A673 (cell line): ENCODE measurements around the gene PDSS1. TPM values are rescaled to one million over a fixed set of nuclear protein-coding genes. Genes with fewer than 3 reads are reported as not detected.

Experiments
- BruUV-seq: library from RNA; stranded (reverse); fragments of 400-500 nt; replicated peaks from 2 replicates; lab custom pipeline; 2021; lab: Mats Ljungman, UMichigan
- CTCF ChIA-PET: fragments of 300-600 bp; sonication (Branson Sonifier 250); formaldehyde crosslinking; loops from one replicate; lab custom pipeline; 2022; ENCODE audit warnings: antibody characterized with exemption; lab: Charles Lee
- POLR2A ChIA-PET: fragments of 300-600 bp; sonication (Branson Sonifier 250); formaldehyde crosslinking; loops from one replicate; lab custom pipeline; 2022; ENCODE audit warnings: antibody characterized with exemption; ENCODE audit not compliant: low non-redundant PET; lab: Charles Lee
- DNase-seq: peaks from one replicate; pipeline ENCODE4 v3.0.0-alpha.2; 2015; ENCODE audit warnings: low spot score
- H3K27ac ChIP-seq: fragments of 200-600 bp; sonication (generic); 2 replicates; pipeline ENCODE4 v1.5.1; 2016; ENCODE audit warnings: mixed run types, low read depth, mild to moderate bottlenecking, mixed read lengths, antibody characterized with exemption, low read length; ENCODE audit not compliant: poor library complexity, severe bottlenecking
- H3K27me3 ChIP-seq: fragments of 200-600 bp; sonication (generic); replicated peaks from 2 replicates; pipeline ENCODE4 v1.6.1; 2017; ENCODE audit warnings: mixed run types, low read depth, mild to moderate bottlenecking, mixed read lengths, antibody characterized with exemption, low read length; ENCODE audit not compliant: insufficient read depth, poor library complexity
- H3K36me3 ChIP-seq: fragments of 200-600 bp; sonication (generic); 2 replicates; pipeline ENCODE4 v1.6.1; 2016; ENCODE audit warnings: mixed run types, mild to moderate bottlenecking, mixed read lengths, antibody characterized with exemption, low read length; ENCODE audit not compliant: insufficient read depth, poor library complexity, severe bottlenecking
- H3K4me1 ChIP-seq: fragments of 200-600 bp; sonication (generic); 2 replicates; pipeline ENCODE4 v1.6.1; 2017; ENCODE audit warnings: mixed run types, mild to moderate bottlenecking, mixed read lengths, antibody characterized with exemption, low read length; ENCODE audit not compliant: insufficient read depth, poor library complexity, severe bottlenecking
- H3K4me3 ChIP-seq: fragments of 200-600 bp; sonication (generic); 2 replicates; pipeline ENCODE4 v1.5.1; 2016; ENCODE audit warnings: low read depth, mixed run types, mild to moderate bottlenecking, mixed read lengths, low read length; ENCODE audit not compliant: poor library complexity, severe bottlenecking
- H3K9me3 ChIP-seq: fragments of 200-600 bp; sonication (generic); 2 replicates; pipeline ENCODE4 v1.6.1; 2016; ENCODE audit warnings: mixed run types, low read depth, mild to moderate bottlenecking, mixed read lengths, antibody characterized with exemption, low read length; ENCODE audit not compliant: poor library complexity, severe bottlenecking
- CTCF ChIP-seq: fragments of 300-800, 200-600 bp; sonication (generic); conservative IDR thresholded peaks from 2 replicates; pipeline ENCODE4 v1.5.1; 2017; ENCODE audit warnings: low read depth, mild to moderate bottlenecking, antibody characterized with exemption, low read length, moderate library complexity, mixed read lengths
- EZH2 ChIP-seq: fragments of 200-600 bp; sonication (generic); IDR thresholded peaks from 2 replicates; pipeline ENCODE4 v1.6.1; 2017; ENCODE audit warnings: borderline replicate concordance, low read depth, mild to moderate bottlenecking, mixed read lengths, antibody characterized with exemption, low read length; ENCODE audit not compliant: poor library complexity, severe bottlenecking
- intact Hi-C: fragments of 100-400 bp; cut with micrococcal nuclease; formaldehyde crosslinking; loops from one replicate; pipeline ENCODE4 v1.10.0; 2022; ENCODE audit not compliant: unreplicated experiment
- total RNA-seq: library from RNA; stranded (reverse); gene quantifications from 2 replicates; pipeline ENCODE4 v1.2.3, GENCODE V29; 2021

PDSS1 gene
- total RNA-seq, 1 experiment from 2014 or later = 55.4 TPM

DNA sequence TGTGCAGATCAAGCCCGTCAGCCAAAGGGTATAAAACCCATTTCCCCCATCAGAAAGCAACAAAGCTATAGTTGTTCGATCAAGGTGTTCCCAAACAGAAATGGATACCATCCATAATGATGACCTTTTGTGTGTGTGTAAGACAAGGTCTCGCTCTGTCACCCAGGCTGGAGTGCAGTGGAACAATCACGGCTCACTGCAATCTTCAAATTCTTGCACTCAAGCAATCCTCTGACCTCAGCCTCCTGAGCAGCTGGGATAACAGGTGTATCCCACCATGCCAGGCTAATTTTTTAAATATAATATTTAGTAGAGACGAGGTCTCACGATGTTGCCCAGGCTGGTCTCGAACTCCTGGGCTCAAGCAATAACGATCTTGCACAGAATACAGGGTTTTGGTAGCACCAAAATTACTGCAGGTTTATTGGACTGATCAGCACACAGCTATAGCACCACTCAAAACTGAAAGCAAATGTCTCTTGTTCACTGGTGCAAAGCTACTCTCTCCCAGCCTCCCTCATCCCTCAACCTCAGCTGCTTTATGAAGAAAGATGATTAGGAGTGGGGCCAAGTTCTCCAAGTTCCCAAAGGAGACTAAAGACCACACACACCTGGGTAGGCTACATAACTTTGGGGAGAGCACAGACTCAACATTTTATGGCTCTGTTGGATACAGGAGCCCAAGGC is 82.7 kb downstream of the PDSS1 start:
- BruUV-seq = no TSS peak
- intact Hi-C loops = no loop called here
- TF ChIP-seq CTCF = no peak
- TF ChIP-seq EZH2 = no peak
- no peak for DNase-seq
- H3K36me3 ChIP-seq = no peaks in the 10 kb centered on the region
- ChIA-PET POLR2A (no interaction called here), CTCF (no interaction called here)
- H3K27ac ChIP-seq = no peak overlapping the region
- H3K4me1 ChIP-seq = no peaks in the 10 kb centered on the region
- no peaks in the 10 kb centered on the region for H3K27me3 ChIP-seq
- no peaks in the 10 kb centered on the region for H3K9me3 ChIP-seq
- H3K4me3 ChIP-seq = no peak overlapping the region

- ChIA-PET CTCF (no interaction called here), POLR2A (no interaction called here)
- Histone ChIP-seq H3K4me1 (no peaks in the 10 kb centered on the region), H3K36me3 (no peaks in the 10 kb centered on the region), H3K4me3 (no peak overlapping the region), H3K27ac (no peak overlapping the region), H3K9me3 (no peaks in the 10 kb centered on the region), H3K27me3 (no peaks in the 10 kb centered on the region)
- no TSS peak for BruUV-seq
- intact Hi-C loops = no loop called here
- TF ChIP-seq EZH2 = no peak
- TF ChIP-seq CTCF = no peak
- peak; percentile 2 for DNase-seq
These were observed 83.5 kb downstream of the PDSS1 start for GRCh38 chr10:26780793-26781601.

DNA sequence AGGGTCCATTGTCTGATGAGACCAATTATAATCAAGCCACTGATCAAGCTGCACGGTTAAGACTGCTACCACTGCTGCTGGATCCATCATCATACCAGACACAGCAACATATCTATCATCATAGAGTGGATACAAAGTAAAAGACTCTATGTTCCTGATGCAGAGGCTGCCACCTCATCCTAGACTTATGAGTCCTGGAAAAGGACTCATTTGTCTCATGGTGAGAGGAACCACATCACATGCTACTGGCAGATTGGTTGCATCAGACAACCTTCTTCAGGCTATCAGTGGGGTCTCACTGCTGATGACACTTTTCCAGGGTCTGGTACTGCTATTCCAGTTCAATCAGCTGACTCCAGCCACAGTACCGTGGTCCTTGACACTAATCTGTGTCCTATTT is 84.3 kb downstream of the PDSS1 start:
- intact Hi-C loops = no loop called here

More for the DNA sequence above, 84.3 kb downstream of the PDSS1 start:
- no peaks in the 10 kb centered on the region for H3K4me1 ChIP-seq
- no peaks in the 10 kb centered on the region for H3K9me3 ChIP-seq
- no peaks in the 10 kb centered on the region for H3K27me3 ChIP-seq
- no TSS peak for BruUV-seq
- DNase-seq = no peak
- TF ChIP-seq EZH2 (no peak), CTCF (no peak)
- POLR2A ChIA-PET = no interaction called here
- H3K4me3 ChIP-seq = no peak overlapping the region
- no peak overlapping the region for H3K27ac ChIP-seq
- CTCF ChIA-PET = no interaction called here
- H3K36me3 ChIP-seq = no peaks in the 10 kb centered on the region
